Activated naive CD8-positive, alpha-beta T cell treated with anti-CD3 and anti-CD28 coated beads for 36 hours (primary cell): Measurements from ENCODE around the gene RGS13. TPM values are rescaled to one million over a fixed set of nuclear protein-coding genes. Genes with fewer than 3 reads are reported as not detected.

ENCODE experiments used
- DNase-seq: peaks from one replicate; pipeline ENCODE4 v3.0.0; 2021
- H3K27ac Mint-ChIP-seq: one replicate; pipeline ENCODE4 v1.8.0; 2022; ENCODE audit warnings: mild to moderate bottlenecking, moderate library complexity, mixed read lengths
- H3K27me3 Mint-ChIP-seq: one replicate; pipeline ENCODE4 v1.8.0; 2022; ENCODE audit warnings: mild to moderate bottlenecking, mixed read lengths
- H3K36me3 Mint-ChIP-seq: one replicate; pipeline ENCODE4 v1.8.0; 2021; ENCODE audit warnings: mild to moderate bottlenecking, mixed read lengths
- H3K4me1 Mint-ChIP-seq: one replicate; pipeline ENCODE4 v1.8.0; 2021; ENCODE audit warnings: mixed read lengths
- H3K4me3 Mint-ChIP-seq: one replicate; pipeline ENCODE4 v1.8.0; 2022; ENCODE audit warnings: mild to moderate bottlenecking, moderate library complexity, mixed read lengths
- H3K9me3 Mint-ChIP-seq: one replicate; pipeline ENCODE4 v1.8.0; 2022; ENCODE audit warnings: mixed read lengths
- total RNA-seq, 2 experiments: library from RNA; stranded (reverse); gene quantifications; one replicate each; pipeline ENCODE4 v1.2.3, GENCODE V29; 2021

RGS13 gene
- total RNA-seq, 2 experiments from 2014 or later: not detected

DNA sequence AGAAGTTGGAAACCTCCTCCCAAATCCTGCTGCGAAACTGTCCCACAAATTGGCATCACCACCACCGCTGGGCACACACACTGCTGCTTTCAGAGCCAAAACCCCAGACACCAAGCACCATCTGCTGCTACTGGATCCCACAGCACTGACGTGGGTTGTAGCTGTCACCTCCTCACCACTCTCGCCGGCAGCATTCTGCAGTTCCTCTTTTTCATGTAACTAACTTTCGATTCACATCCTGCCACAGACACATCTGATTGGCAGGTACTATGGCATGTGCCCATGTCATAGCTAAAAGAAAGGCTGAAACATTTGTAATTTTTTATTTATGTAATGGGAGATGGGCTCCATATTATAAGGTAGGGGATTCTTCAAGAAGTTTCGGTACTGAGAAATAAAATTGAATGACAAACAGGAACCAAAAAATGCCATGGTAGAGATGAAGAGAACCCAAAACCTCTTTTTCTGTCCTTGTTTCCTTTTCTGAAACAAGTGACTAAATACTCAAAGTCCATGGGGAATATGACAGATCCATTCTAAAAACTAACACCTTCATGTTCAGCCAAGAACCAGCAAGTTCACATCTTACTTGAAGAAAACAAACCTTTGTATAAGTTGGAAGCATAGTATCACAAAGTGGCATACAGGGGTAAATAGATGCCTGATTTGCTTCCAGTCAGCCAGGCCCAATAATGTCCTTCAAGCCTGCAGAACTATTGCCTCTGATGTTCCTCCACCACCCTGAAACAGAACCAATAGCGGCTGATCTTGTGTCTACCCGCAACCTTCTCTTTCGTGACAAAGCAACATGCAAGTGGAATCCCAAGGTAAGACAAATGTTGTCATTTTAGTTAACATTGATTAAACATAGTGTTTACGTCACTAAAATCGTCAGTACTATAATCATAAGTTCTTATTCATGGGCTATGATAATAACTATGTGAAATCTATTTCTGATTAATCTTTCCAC, 26.6 kb upstream of the RGS13 start:
- peaks cover 16% of the 10 kb centered on the region for H3K4me1 Mint-ChIP-seq
- no peaks in the 10 kb centered on the region for H3K9me3 Mint-ChIP-seq
- H3K27me3 Mint-ChIP-seq: peaks cover 4% of the 10 kb centered on the region
- H3K36me3 Mint-ChIP-seq: no peaks in the 10 kb centered on the region
- peak overlapping the region; percentile 34 for H3K27ac Mint-ChIP-seq
- H3K4me3 Mint-ChIP-seq: peak overlapping the region; percentile 33
- peak; percentile 61 for DNase-seq

DNA sequence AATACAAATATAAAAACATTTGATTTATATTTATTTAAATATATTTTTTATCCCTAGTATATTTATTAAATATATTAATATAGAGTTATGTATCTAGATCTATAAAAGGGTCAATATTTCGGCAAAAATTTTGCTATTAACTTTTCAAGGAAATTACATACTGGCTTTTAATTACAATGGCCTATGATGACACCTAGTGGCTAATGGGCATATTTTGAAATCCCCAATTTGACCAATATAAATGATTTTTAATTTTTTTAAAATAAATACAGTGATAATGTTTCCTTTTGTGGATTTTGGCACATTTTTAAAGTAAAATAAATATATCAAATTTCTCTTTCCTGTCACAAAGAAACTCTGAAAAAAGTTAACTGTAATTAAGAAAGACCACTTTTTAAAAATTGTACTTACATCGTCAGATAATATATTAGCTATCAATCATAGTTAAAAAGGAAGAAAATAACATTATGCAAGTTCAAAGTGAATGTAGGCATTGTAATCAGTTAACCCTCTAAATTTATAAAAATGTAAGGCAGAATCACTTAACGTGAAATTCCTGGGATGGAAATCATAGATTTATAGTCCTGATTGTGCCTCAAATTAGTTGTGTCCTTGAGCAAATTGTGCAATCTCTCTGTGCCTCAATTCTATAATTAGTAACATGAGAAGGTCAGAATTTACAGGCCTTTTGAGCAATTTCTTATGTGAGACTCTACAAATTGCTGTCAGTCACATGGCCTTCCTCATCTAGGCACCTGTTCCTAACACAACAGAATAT, 25.6 kb upstream of the RGS13 start:
- Mint-ChIP-seq H3K9me3 (no peaks in the 10 kb centered on the region), H3K4me1 (peaks cover 19% of the 10 kb centered on the region), H3K27me3 (peaks cover 4% of the 10 kb centered on the region), H3K36me3 (no peaks in the 10 kb centered on the region), H3K27ac (no peak overlapping the region), H3K4me3 (no peak overlapping the region)
- DNase-seq: no peak

DNA sequence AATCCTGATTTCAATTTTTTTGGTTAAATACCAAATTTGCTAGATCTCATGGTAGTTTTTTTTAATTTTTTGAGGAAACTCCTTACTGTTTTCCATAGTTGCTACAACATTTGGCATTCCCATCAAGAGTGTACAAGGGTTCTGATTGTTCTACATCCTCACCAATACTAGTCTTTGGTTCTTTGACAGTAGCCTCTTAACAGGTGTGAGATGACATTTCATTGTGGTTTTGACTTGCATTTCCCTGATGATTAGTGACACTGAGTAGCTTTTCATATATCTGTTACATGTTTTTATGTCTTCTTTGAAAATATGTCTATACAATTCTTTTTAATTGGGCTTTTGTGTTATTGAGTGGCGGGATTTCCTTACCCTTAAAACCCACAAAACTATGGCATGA, 20.9 kb upstream of the RGS13 start:
- H3K4me3 Mint-ChIP-seq: no peak overlapping the region
- peaks cover 5% of the 10 kb centered on the region for H3K4me1 Mint-ChIP-seq
- no peaks in the 10 kb centered on the region for H3K36me3 Mint-ChIP-seq
- H3K27me3 Mint-ChIP-seq: no peaks in the 10 kb centered on the region
- DNase-seq: no peak
- H3K27ac Mint-ChIP-seq: no peak overlapping the region
- H3K9me3 Mint-ChIP-seq: no peaks in the 10 kb centered on the region

DNA sequence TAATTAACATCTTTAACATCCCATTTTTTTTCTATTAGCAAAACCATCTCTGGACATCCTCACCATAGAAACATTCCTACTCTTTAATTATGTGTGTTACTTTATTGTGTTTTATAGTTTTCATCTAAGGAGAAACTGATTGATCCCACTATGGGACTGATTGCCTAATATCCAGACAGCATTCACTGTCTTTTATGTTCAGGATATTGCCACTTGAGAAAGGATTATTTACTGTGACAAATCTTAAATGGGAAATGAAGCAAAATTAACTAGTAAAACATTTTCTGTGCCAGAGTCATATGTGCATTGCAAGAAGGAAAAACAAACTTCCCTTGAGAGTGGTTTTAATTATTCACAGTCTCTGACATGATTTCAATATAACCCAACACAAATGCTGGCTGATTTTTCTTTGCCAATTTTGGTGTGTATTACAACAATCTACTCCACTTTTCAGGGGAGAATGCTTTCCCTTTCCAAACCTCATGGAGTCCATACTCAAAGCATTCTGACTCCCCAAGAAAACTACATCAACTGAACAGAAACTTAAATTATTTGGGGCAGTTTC, 15.8 kb upstream of the RGS13 start:
- no peaks in the 10 kb centered on the region for H3K36me3 Mint-ChIP-seq
- H3K4me1 Mint-ChIP-seq: peaks cover under 1% of the 10 kb centered on the region
- H3K27me3 Mint-ChIP-seq: peaks cover 12% of the 10 kb centered on the region
- no peak for DNase-seq
- peaks cover 8% of the 10 kb centered on the region for H3K9me3 Mint-ChIP-seq
- H3K4me3 Mint-ChIP-seq: no peak overlapping the region
- no peak overlapping the region for H3K27ac Mint-ChIP-seq

DNA sequence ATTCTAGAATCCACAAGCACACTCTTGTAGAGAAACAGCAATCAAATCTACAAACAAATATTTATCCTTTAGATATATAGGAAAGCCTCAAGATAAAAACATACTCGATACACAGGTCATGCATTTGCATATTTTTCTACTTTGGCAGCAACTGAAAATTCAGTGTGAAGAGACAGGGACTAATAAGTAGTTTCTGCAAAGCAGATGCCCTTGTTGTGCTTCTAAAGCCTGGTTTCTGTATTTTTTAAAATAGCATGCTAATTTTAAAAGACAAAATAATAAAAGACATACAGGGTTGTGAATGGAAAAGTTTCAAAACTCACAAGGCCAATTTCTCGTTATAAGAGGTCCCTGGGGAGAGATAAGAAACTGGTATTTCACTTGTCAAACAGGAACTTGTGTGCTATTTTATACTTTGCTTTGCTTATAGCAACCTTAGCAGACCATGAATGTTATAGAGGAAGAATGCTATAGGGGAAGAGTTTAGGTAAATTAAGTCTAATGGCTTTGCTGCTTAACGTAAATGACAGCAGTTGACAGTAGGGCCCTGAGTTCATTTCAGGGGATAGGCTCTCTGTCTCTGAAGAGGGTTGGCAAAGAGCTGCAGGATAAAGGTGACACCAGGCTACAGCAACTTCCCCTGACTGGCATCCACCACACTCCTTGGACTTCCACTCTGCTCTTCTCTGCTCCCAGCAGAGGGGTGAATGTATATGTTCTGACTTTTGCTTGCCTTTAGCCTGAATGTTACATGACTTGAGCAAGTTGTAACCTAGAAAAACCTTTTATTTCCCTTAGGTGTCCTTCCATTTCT, 9.4 kb upstream of the RGS13 start:
- Mint-ChIP-seq H3K9me3 (peaks cover 2% of the 10 kb centered on the region), H3K27me3 (peaks cover 22% of the 10 kb centered on the region), H3K4me1 (no peaks in the 10 kb centered on the region), H3K36me3 (no peaks in the 10 kb centered on the region), H3K4me3 (no peak overlapping the region), H3K27ac (no peak overlapping the region)
- DNase-seq: no peak

DNA sequence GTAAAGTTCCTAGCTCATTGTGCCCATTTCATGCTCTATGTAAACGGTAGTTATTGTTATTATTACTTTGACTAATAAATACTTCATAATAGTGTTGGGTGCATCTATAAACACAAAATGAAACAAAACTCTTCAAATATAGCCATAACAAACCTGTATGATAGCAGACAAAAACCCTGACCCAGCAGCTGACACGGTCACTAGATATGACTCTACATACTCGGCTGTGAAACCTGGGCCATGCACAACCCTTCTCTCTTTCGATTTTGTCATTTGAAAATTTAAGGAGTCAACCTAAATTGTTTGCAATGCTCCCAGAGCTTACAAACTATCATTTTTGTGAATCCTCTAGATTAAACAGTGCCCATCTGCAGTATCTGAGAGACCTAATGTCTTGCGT, 8.0 kb upstream of the RGS13 start:
- Mint-ChIP-seq H3K4me3 (no peak overlapping the region), H3K4me1 (no peaks in the 10 kb centered on the region), H3K36me3 (no peaks in the 10 kb centered on the region), H3K27me3 (peaks cover 18% of the 10 kb centered on the region), H3K27ac (no peak overlapping the region), H3K9me3 (no peaks in the 10 kb centered on the region)
- no peak for DNase-seq

DNA sequence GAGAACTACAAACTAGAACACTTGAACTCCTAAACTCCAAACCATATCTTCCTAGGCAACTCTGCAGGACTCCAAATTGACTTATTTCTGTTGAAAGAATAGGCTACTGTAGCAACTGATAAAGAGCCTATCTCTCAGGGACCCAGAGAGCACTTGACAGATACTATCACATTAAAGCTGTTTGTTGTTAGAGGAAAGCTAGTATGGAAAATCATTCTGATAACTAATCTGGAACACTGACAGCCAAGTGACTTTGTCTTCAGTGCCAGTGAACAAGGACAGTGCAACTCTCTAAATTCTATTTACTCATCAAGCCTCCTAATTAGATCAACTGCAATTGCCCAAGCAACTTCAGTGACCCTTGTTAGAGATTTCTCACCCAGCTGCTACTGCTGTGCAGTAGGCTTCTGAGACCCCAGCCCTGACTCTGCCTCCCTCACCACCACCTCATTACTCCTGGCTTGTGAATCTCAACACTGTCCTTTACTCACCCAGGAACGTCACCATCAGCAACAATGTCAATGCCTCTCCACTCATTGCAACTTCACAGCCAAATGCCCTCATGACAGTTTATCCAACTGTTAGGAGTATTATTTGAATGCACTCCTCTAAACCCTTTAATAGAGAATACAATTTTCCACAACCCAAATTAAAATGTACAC, 7.4 kb upstream of the RGS13 start:
- Mint-ChIP-seq H3K27me3 (peaks cover 24% of the 10 kb centered on the region), H3K4me3 (no peak overlapping the region), H3K9me3 (no peaks in the 10 kb centered on the region), H3K4me1 (no peaks in the 10 kb centered on the region), H3K36me3 (no peaks in the 10 kb centered on the region), H3K27ac (no peak overlapping the region)
- no peak for DNase-seq

DNA sequence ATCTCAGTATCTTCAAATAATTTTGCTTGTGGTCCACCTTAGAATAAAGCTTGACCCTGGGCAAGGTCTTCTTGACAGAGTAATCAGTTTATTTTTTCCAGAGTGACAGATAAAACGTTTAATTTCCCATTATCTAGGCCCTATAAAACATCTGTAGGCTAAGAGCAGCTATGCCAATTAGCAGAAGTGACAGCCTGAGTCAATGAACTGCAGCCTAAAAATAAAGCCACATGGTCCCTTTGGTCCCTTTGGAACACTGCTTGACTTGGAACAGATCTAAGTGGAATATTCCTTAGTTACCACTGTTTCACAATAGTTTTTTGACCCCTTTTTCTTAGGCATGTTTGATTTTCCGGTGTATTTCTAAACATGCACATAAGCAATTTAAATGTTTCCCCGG, 6.3 kb upstream of the RGS13 start:
- peaks cover 24% of the 10 kb centered on the region for H3K27me3 Mint-ChIP-seq
- no peak for DNase-seq
- H3K4me3 Mint-ChIP-seq: no peak overlapping the region
- H3K4me1 Mint-ChIP-seq: no peaks in the 10 kb centered on the region
- H3K27ac Mint-ChIP-seq: no peak overlapping the region
- no peaks in the 10 kb centered on the region for H3K36me3 Mint-ChIP-seq
- H3K9me3 Mint-ChIP-seq: no peaks in the 10 kb centered on the region

DNA sequence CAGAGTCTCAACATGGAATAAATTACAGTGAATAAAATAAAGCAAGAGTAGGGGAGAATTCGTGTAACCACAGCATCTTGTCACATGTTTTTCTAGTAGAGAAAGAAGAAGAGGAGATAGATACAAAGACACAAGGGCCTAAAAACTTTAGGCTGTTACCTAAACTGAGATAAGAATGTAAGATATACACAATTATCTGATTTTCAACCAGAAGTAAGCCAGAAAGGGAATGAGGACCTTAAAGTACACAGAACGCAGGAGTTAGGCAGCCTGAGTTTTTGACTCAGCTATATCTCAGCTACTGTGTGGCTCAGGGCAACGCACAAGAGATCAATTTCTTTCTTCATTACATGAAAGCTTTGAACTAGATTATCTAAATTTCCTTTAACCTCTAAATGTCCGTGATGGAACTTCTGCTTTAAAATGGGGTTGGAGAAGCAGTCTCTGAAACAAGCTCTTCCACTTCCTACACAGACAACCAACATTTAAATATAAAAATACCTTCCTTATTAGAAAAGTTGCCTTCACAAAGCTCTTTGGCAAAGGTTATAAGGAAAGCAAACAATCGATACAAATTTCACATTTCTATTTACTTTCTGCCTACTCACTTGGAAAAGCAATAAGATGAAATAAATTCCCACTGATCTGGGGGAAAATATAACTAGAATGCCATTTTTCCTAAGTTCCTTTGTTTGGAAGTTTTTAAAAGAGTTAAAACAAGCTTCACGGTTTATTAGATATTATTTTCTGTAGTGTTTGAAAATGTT, 5.2 kb upstream of the RGS13 start:
- H3K4me3 Mint-ChIP-seq: no peak overlapping the region
- no peak overlapping the region for H3K27ac Mint-ChIP-seq
- H3K4me1 Mint-ChIP-seq: no peaks in the 10 kb centered on the region
- H3K9me3 Mint-ChIP-seq: no peaks in the 10 kb centered on the region
- peaks cover 32% of the 10 kb centered on the region for H3K27me3 Mint-ChIP-seq
- DNase-seq: no peak
- no peaks in the 10 kb centered on the region for H3K36me3 Mint-ChIP-seq

DNA sequence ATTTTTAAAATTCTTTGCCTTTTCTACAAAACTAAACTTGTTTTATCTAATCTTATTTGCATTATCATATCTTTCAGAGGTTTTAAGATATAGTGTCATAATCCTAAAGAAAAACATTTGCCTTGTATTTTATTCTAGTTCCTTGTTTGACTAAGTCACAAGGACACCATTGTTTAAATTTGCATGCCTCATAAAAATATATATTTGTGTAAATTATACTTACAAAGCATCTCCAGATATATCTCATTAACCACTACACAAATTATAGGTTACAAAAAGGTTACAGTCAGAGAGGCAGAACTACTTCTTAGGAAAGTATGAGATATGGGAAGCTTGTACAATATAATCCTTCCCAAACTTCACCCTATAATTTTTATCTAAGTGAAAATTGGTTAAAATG, 4.2 kb upstream of the RGS13 start:
- no peak overlapping the region for H3K27ac Mint-ChIP-seq
- H3K9me3 Mint-ChIP-seq: no peaks in the 10 kb centered on the region
- no peaks in the 10 kb centered on the region for H3K4me1 Mint-ChIP-seq
- peaks cover 32% of the 10 kb centered on the region for H3K27me3 Mint-ChIP-seq
- no peak overlapping the region for H3K4me3 Mint-ChIP-seq
- no peak for DNase-seq
- H3K36me3 Mint-ChIP-seq: no peaks in the 10 kb centered on the region

DNA sequence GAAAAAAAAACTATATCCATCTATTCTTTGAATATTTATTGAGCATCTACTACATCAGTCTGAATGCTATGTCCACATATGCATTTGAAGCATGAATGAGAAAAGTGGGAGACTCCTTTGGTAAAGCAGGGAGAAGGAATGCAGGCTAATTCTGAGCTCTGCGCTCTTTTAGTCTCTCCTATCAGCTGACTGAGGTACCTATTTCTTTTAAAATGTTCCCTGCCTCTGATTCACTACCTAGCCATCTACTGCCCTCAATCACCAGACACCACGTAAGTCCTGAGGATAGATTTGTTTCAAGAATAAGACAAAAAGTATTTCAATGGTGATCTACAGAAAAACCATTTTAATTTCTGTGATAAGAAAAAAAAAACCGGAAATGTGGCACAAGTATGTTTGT, 3.8 kb upstream of the RGS13 start:
- no peaks in the 10 kb centered on the region for H3K4me1 Mint-ChIP-seq
- H3K9me3 Mint-ChIP-seq: no peaks in the 10 kb centered on the region

DNA sequence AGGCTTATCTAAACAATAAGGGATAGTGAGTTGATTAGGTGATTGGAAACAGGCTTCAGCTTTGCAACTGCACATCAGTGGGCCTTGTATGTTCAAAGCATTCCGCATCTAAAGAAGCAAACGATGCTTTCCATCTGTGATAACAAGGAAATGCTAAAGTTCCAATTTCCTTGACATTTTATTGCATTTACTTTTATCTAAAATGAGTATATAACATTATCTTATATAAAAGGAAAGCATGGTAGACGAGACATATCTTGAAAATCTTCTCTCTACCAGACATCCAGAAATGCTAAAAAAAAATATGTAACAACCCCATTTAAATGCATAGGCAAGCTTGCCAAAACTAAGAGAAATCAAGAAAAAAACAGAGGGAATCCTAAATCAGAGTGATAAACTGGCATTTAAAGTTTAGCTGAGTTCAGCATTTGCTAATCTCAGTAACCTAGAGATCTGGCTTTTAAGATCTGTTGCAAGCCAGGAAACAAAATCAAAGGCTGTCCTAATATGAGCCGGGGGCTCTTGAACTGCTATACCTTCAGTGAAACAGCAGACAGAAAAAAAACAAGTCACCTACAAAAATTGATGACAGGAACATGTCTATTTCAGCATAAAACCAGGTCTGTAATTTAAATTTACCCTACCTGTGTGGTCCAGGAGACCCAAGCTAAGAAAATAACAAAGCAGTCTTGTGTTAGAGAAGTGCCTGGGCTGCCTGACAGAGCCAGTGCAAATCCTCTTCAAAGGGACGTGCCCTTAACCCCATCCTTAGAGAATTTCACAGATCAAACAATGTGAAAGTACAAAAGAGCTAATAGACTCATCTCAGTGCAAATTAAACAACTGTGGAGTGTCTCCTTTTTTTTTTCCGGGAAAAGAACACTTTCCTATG, 3.1 kb upstream of the RGS13 start:
- no peak for DNase-seq
- Mint-ChIP-seq H3K4me3 (no peak overlapping the region), H3K27ac (no peak overlapping the region), H3K36me3 (no peaks in the 10 kb centered on the region), H3K4me1 (no peaks in the 10 kb centered on the region), H3K27me3 (peaks cover 32% of the 10 kb centered on the region), H3K9me3 (no peaks in the 10 kb centered on the region)

More for the DNA sequence above, 3.8 kb upstream of the RGS13 start:
- Mint-ChIP-seq H3K4me3 (no peak overlapping the region), H3K27ac (no peak overlapping the region), H3K36me3 (no peaks in the 10 kb centered on the region), H3K27me3 (peaks cover 32% of the 10 kb centered on the region)
- DNase-seq: no peak
